Spinal cord (tissue), 10 donors: Measurements from ENCODE around the gene ARL4C. TPM values are rescaled to one million over a fixed set of nuclear protein-coding genes. Genes with fewer than 3 reads are reported as not detected.

Experiments
- DNase-seq, 6 donors: peaks; one replicate each; pipeline versions ENCODE4 v3.0.0 to v3.0.0-alpha.2; 2013 to 2015; ENCODE audit warnings: low spot score in 6 of 6, low read depth in 4 of 6
- H3K27ac ChIP-seq: one replicate; pipeline ENCODE4 v1.5.1; 2013; ENCODE audit warnings: low read depth, low read length, control low read depth
- H3K27me3 ChIP-seq: one replicate; pipeline ENCODE4 v1.6.1; 2013; ENCODE audit warnings: low read length; ENCODE audit not compliant: control insufficient read depth, insufficient read depth
- H3K36me3 ChIP-seq: one replicate; pipeline ENCODE4 v1.6.1; 2013; ENCODE audit warnings: low read length; ENCODE audit not compliant: control insufficient read depth, insufficient read depth
- H3K4me1 ChIP-seq: one replicate; pipeline ENCODE4 v1.6.1; 2013; ENCODE audit warnings: low read length; ENCODE audit not compliant: control insufficient read depth, insufficient read depth
- H3K4me3 ChIP-seq: one replicate; pipeline ENCODE4 v1.5.1; 2013; ENCODE audit warnings: low read depth, low read length, control low read depth
- H3K9me3 ChIP-seq: one replicate; pipeline ENCODE4 v1.6.1; 2013; ENCODE audit warnings: low read length; ENCODE audit not compliant: control insufficient read depth, insufficient read depth
- WGBS: methylation state at CpG from one replicate; pipeline ENCODE4 v1.1.5; 2013; ENCODE audit warnings: missing lambda C conversion rate; ENCODE audit not compliant: insufficient coverage; 5-methylcytosine and 5-hydroxymethylcytosine counted together
- polyA plus RNA-seq, 2 donors: library from polyadenylated mRNA; unstranded; fragments of 120-200 nt; gene quantifications; one replicate each; pipeline ENCODE4 v1.2.1, GENCODE V29; 2013; ENCODE audit not compliant: insufficient read length in 2 of 2
- total RNA-seq, 2 donors: library from RNA; depleted of rRNA in 1 of 2; stranded (reverse); fragments of 120-200 nt in 1 of 2; fragments of >200 nt in 1 of 2; gene quantifications; one replicate each; pipeline versions ENCODE4 v1.2.3 to v1.2.4, GENCODE V29; 2013 to 2014
- donor health status: healthy.

Gene ARL4C
- total and polyA plus RNA-seq, 4 donors: 19.2 to 74.4 (median 50.1) TPM

DNA sequence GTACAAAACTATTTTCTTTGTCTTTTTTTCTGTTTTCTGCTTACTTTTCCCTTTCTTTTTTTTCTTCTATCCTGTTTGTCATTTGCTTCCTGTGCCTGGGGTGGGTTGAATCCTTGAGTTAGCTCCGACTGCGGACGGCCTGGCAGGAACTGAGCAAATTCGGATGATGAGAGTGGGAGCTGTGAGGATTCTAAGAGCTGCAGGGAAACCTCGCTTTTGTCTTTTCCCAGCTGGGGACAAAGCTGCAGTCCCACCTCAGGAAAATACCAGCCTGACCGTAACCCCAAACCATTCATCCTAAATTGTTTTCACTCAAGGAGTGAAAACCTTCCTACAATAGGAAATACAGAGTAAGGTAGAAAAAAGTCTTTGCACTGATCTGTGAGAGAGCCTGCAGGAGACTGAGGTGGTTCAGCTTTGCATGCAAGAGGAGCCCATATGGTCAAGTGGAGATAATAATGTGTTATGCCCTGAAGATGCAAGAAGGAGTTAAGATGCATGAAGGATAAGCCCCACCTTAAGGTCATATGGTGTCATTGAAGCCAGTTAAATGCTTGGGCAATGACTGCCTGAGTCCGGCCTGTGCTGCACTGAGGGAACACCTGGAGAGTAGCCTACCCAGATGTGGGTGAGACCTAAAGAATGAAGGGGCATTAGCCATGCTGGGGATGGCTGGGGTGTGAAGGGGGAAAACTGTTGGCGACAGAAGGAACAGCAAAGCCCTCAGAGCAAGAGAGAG is 31.7 kb upstream of the ARL4C start:
- H3K27me3 ChIP-seq: no peaks in the 10 kb centered on the region
- peaks cover 3% of the 10 kb centered on the region for H3K4me1 ChIP-seq
- H3K27ac ChIP-seq: no peak overlapping the region
- no peak for DNase-seq
- 62% methylated on average over 3 of the region's 8 CpGs for WGBS
- no peak overlapping the region for H3K4me3 ChIP-seq
- peaks cover 3% of the 10 kb centered on the region for H3K9me3 ChIP-seq
- no peaks in the 10 kb centered on the region for H3K36me3 ChIP-seq

DNA sequence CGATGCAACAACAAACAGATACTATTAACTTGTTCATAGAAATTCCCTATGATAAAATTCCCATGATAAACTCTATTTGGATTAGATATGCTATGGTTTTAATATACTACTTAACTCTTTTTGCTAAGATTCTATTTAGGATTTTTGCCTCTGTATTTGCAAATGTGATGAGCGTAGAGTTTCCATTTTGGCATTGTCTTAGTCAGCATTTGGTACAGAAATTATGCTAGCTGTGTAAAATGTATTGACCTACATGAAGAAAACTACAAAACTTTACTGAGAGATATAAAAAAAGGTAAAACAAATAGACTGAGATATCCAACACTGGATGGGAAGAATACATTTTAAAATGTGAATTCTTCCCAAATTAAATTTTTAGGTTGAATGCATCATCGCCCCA is 29.8 kb upstream of the ARL4C start:
- Histone ChIP-seq H3K27me3 (no peaks in the 10 kb centered on the region), H3K4me1 (no peaks in the 10 kb centered on the region), H3K36me3 (no peaks in the 10 kb centered on the region), H3K27ac (no peak overlapping the region), H3K4me3 (no peak overlapping the region), H3K9me3 (peaks cover 3% of the 10 kb centered on the region)
- DNase-seq: no peak
- no CpG with 5 or more reads among the region's 3 CpGs for WGBS

DNA sequence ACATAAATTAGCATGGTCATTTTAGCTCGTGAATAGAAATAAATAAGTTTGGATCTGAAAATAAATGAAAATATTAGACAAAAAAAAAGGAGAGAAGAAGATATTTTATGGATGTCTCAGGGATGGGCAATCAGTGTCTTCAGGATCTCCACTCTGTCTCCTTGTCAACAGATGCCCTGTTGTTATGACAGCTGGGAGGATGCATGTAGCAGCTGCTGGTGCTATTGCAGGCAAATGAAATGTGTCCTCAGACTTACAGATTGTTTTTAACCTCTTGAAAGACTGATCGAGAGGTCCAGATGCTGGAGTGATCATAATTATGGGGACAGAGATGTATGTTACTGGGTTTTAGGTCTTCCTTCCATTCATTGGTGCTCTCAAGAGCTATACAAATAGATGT is 24.7 kb upstream of the ARL4C start:
- WGBS: 100% methylated on average over 1 of the region's 2 CpGs
- no peaks in the 10 kb centered on the region for H3K4me1 ChIP-seq
- H3K27me3 ChIP-seq: no peaks in the 10 kb centered on the region
- no peak overlapping the region for H3K4me3 ChIP-seq
- no peak overlapping the region for H3K27ac ChIP-seq
- H3K9me3 ChIP-seq: peaks cover 3% of the 10 kb centered on the region
- no peaks in the 10 kb centered on the region for H3K36me3 ChIP-seq
- DNase-seq: peak in 1 of 6 donors; percentile 40

DNA sequence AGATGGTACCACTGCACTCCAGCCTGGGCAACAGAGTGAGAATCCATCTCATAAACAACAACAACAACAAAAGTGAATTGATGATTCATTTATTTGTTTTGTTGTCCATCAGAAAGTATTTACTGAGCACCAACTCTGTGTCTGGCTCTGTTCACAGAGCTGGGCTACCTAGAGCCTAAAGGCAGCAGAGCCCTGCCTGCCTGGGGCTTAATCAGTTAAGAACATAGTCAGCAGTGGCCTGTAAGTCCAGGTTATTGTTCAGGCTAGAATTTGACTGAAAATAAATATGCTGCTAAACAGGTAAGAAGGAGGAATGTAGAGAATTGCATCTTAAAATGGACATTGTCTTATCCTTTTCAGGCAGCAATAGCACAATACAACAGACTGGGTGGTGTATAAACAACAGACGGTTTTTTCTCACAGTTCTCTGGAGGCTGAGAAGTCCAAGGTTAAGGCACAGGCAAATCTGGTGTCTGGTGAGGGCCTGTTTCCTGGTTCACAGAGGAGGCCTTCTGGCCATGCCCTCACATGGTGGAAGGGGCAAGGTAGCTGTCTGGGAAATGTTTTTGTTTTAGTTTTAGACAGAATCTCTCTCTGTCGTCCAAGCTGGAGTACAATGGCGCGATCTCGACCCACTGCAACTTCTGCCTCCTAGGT is 22.2 kb upstream of the ARL4C start:
- H3K27ac ChIP-seq: no peak overlapping the region
- WGBS: 93% methylated on average over 5 of the region's 5 CpGs

DNA sequence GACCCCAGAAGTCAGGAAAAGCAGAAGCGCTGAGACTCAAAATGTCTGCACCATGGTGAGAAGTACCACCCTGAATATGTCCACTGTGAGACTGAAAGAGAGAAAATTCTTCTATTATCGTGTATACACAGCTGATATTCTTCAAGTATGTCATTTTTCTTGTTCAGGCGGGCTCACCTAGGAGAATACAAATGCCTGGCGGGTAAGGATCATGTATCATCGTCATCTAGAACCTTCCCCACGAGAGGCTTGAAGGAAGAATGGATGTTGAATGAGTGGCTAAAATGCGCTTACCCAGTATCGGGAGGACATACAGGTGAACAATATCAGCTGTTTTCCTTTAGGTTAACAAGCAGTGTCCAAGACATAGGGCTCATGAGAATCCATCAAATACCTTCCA is 21.1 kb upstream of the ARL4C start:
- peak in 1 of 6 donors; percentile 23 for DNase-seq
- no peaks in the 10 kb centered on the region for H3K36me3 ChIP-seq
- no peak overlapping the region for H3K27ac ChIP-seq
- peaks cover 3% of the 10 kb centered on the region for H3K4me1 ChIP-seq
- 92% methylated on average over 2 of the region's 8 CpGs for WGBS
- H3K9me3 ChIP-seq: no peaks in the 10 kb centered on the region
- no peaks in the 10 kb centered on the region for H3K27me3 ChIP-seq
- no peak overlapping the region for H3K4me3 ChIP-seq

More for the DNA sequence above, 22.2 kb upstream of the ARL4C start:
- H3K4me1 ChIP-seq: no peaks in the 10 kb centered on the region
- no peaks in the 10 kb centered on the region for H3K27me3 ChIP-seq
- no peaks in the 10 kb centered on the region for H3K9me3 ChIP-seq
- no peak overlapping the region for H3K4me3 ChIP-seq
- DNase-seq: no peak
- no peaks in the 10 kb centered on the region for H3K36me3 ChIP-seq

DNA sequence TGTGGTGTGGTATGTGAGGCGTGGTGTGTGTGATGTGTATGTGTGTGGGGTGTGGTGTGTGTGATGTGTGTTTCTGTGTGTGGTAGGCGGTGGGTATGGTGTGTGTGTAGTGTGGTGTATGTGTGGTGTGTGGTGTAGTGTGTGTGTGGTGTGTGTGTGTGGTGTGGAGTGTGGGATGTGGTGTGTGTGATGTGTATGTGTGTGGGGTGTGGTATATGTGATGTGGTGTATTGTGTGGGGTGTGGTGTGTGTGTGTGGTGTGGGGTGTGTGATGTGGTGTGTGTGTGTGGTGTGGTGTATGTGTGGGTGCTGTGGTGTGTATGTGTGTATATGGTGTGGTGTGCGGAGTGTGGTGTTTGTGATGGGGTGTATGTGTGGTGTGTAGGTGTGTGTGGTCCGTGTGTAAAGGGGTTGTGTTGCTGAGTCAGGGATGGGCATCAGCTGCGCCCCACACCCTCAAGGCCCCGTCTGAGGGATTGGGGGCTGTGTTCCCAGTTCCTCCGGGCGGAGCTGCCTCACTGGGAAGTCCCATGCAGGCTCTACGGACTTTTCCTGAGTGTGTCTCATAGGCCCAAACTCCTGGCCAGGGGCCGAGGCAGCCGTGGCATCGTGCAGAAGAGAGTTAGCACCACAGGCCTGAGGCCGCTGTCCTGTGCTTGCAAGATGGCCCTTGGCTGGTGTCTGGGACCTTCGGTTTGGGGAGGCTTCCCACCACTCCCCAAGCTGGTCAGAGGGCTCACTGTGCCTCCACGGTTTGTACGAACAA is 18.2 kb upstream of the ARL4C start:
- Histone ChIP-seq H3K27ac (no peak overlapping the region), H3K36me3 (no peaks in the 10 kb centered on the region), H3K27me3 (no peaks in the 10 kb centered on the region), H3K4me1 (peaks cover 6% of the 10 kb centered on the region), H3K4me3 (no peak overlapping the region), H3K9me3 (no peaks in the 10 kb centered on the region)
- 87% methylated on average over 16 of the region's 16 CpGs for WGBS
- no peak for DNase-seq

DNA sequence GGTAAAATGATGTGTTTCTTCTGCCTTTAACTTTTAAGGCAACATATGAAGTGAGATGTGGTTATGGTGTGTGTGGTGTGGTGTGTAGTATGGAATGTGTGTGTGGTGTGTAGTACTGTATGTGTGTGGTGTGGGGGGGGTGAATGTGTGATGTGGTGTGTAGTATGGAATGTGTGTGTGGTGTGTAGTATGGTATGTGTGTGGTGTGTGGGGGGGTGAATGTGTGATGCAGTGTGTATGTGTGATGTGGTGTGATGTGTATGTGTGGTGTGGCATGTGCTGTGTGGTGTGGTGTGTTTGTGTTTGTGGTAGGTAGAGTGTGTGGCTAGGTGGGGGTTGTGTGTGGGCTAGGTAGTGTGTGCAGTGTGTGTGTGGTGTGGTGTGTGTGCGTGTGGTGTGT is 17.2 kb upstream of the ARL4C start:
- H3K27ac ChIP-seq: no peak overlapping the region
- H3K4me3 ChIP-seq: no peak overlapping the region
- DNase-seq: no peak
- WGBS: 100% methylated on average over 1 of the region's 1 CpG
- peaks cover 6% of the 10 kb centered on the region for H3K4me1 ChIP-seq
- no peaks in the 10 kb centered on the region for H3K36me3 ChIP-seq
- H3K27me3 ChIP-seq: no peaks in the 10 kb centered on the region
- no peaks in the 10 kb centered on the region for H3K9me3 ChIP-seq

DNA sequence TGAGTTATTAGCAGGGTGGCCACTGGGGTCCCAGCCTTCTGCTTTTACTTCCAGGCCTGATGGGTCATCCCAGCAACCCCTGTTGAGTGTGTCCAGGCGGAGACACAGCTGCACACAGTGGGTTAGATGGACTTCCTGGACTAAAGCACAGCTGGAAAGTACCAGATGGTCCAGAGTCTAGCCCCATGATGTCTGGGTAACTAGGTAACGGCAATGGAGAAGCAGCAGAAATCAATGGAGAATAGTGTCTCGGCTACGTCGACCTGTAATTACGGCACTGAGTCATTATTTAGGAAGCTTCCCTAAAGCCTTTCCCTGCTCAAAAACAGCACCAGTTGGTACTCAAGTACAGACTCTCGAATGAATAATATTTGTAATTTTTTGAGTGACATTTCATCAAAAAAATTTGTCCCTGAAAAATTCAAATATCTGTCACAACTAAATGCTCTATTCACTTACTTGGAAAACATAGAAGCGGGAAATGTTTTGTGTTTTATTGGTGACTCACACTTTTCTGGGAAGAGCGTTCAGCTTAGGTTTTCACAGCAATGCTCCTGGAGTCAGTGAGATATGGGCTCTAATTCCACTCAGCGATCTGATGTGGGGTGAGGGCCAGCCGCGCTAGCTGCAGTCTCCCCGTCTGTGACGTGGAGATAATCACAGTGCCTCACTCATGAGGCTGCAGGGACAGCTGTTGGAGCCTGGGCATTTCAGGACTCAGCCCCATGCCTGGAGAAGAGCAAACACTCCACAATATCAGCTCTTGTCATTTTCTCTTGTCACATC is 16.2 kb upstream of the ARL4C start:
- H3K27ac ChIP-seq: no peak overlapping the region
- no peaks in the 10 kb centered on the region for H3K9me3 ChIP-seq
- 51% methylated on average over 8 of the region's 14 CpGs for WGBS
- peaks cover 6% of the 10 kb centered on the region for H3K4me1 ChIP-seq
- no peak overlapping the region for H3K4me3 ChIP-seq
- H3K36me3 ChIP-seq: no peaks in the 10 kb centered on the region
- DNase-seq: peak in 2 of 6 donors; percentile 39 to 66
- H3K27me3 ChIP-seq: no peaks in the 10 kb centered on the region

DNA sequence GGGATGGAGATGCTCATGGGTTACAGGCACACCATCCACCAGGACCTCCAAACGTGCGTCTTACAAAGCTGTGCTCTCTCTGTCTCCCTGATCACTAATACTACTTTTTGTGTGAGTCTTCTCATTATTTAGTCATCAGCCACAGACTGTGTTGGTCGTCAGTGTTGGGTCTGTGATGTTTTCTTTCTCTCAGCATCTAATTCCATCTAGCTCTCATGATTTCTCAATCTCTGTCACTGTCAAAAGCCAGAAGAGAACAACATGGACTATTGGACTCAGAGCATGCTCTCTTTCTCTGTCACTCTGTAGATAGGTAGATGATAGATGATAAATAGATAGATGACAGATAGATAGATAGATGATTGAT is 6.0 kb upstream of the ARL4C start:
- DNase-seq: no peak
- no peak overlapping the region for H3K27ac ChIP-seq
- H3K9me3 ChIP-seq: no peaks in the 10 kb centered on the region
- no peaks in the 10 kb centered on the region for H3K36me3 ChIP-seq
- H3K4me1 ChIP-seq: no peaks in the 10 kb centered on the region
- WGBS: 90% methylated on average over 2 of the region's 3 CpGs
- no peaks in the 10 kb centered on the region for H3K27me3 ChIP-seq
- H3K4me3 ChIP-seq: no peak overlapping the region
